ENCODE measurements around the gene DDAH2.

The DDAH2 gene

GRCh38 chr6:31729515-31729978, 448 bp upstream of the DDAH2 start (continued):
- TF ChIP-seq, protein P1, sequence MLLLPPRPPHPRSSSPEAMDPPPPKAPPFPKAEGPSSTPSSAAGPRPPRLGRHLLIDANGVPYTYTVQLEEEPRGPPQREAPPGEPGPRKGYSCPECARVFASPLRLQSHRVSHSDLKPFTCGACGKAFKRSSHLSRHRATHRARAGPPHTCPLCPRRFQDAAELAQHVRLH (tag by site-specific recombination; IDR thresholded peaks at IDR 0.05): peak; percentile 73; the same call in 1 of the 2 replicates

- TF ChIP-seq, protein P2, sequence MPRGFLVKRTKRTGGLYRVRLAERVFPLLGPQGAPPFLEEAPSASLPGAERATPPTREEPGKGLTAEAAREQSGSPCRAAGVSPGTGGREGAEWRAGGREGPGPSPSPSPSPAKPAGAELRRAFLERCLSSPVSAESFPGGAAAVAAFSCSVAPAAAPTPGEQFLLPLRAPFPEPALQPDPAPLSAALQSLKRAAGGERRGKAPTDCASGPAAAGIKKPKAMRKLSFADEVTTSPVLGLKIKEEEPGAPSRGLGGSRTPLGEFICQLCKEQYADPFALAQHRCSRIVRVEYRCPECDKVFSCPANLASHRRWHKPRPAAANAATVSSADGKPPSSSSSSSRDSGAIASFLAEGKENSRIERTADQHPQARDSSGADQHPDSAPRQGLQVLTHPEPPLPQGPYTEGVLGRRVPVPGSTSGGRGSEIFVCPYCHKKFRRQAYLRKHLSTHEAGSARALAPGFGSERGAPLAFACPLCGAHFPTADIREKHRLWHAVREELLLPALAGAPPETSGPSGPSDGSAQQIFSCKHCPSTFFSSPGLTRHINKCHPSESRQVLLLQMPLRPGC (tag by site-specific recombination; IDR thresholded peaks at IDR 0.05): no peak
- TF ChIP-seq ZNF155 (tag by site-specific recombination; IDR thresholded peaks at IDR 0.05): no peak
- no peak for TF ChIP-seq ZNF530 (tag by site-specific recombination; IDR thresholded peaks at IDR 0.05; ENCODE audit: low read depth)
- no peak for TF ChIP-seq ZFHX2 (tag by site-specific recombination; conservative IDR thresholded peaks at IDR 0.05)
- POLR2A ChIA-PET: interaction anchor here (1.4 to 4.7 kb wide), 3 partner anchors 11 to 99 kb away, joined by 6 to 54 read pairs (median 52); partner anchors contain the start of genes ABHD16A, HSPA1B and MSH5
- H3K36me3 ChIP-seq (ENCODE audit: control insufficient read depth in 2 of 2, insufficient read depth in 1 of 2, low read length in 2 of 2): peaks cover 6 to 48% of the 10 kb centered on the region in 2 experiments; a peak in 2 of 3 replicates
- CTCF ChIA-PET: interaction anchor here (0.6 to 3.6 kb wide), 10 partner anchors 8 to 322 kb away, joined by 3 to 28 read pairs (median 5); partner anchors contain the start of genes ABHD16A and CLIC1
- no peaks in the 10 kb centered on the region for H3K9me3 ChIP-seq (ENCODE audit: control insufficient read depth, insufficient read depth, low read depth, low read length)
- H3K4me3 ChIP-seq (ENCODE audit: low read depth, low read length): no peak overlapping the region
- H3K27ac ChIP-seq (ENCODE audit: extremely low read depth, low read depth, low read length): no peak overlapping the region
- H3K4me1 ChIP-seq (ENCODE audit: control insufficient read depth, insufficient read depth, low read length): no peaks in the 10 kb centered on the region
Observed at GRCh38 chr6:31727717-31728671, 1.1 kb downstream of the DDAH2 start.

GRCh38 chr6:31727034-31727716, 1.9 kb downstream of the DDAH2 start:
- TF ChIP-seq ZNF2 (tag by site-specific recombination; IDR thresholded peaks at IDR 0.05): no peak
- no peak for TF ChIP-seq RBAK (tag by site-specific recombination; IDR thresholded peaks at IDR 0.05)
- no peak for TF ChIP-seq ZNF19 (tag by site-specific recombination; IDR thresholded peaks at IDR 0.05; ENCODE audit: low read depth)
- TF ChIP-seq, protein P3, sequence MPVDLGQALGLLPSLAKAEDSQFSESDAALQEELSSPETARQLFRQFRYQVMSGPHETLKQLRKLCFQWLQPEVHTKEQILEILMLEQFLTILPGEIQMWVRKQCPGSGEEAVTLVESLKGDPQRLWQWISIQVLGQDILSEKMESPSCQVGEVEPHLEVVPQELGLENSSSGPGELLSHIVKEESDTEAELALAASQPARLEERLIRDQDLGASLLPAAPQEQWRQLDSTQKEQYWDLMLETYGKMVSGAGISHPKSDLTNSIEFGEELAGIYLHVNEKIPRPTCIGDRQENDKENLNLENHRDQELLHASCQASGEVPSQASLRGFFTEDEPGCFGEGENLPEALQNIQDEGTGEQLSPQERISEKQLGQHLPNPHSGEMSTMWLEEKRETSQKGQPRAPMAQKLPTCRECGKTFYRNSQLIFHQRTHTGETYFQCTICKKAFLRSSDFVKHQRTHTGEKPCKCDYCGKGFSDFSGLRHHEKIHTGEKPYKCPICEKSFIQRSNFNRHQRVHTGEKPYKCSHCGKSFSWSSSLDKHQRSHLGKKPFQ (tag by site-specific recombination; IDR thresholded peaks at IDR 0.05): no peak
- TF ChIP-seq ZFHX2 (tag by site-specific recombination; conservative IDR thresholded peaks at IDR 0.05): no peak
- POLR2A ChIA-PET: interaction anchor here (1.0 to 4.7 kb wide), 4 partner anchors 12 to 100 kb away, joined by 4 to 54 read pairs (median 29); partner anchors contain the start of genes ABHD16A, HSPA1B and MSH5
- H3K9me3 ChIP-seq (ENCODE audit: control insufficient read depth, insufficient read depth, low read depth, low read length): no peaks in the 10 kb centered on the region
- H3K27ac ChIP-seq (ENCODE audit: extremely low read depth, low read depth, low read length): no peak overlapping the region
- H3K4me1 ChIP-seq (ENCODE audit: control insufficient read depth, insufficient read depth, low read length): no peaks in the 10 kb centered on the region
- H3K4me3 ChIP-seq (ENCODE audit: low read depth, low read length): no peak overlapping the region
- CTCF ChIA-PET: interaction anchor here (0.6 to 3.6 kb wide), 8 partner anchors 9 to 323 kb away, joined by 3 to 28 read pairs (median 3); partner anchors contain the start of genes ABHD16A, CLIC1 and NEU1
- H3K36me3 ChIP-seq (ENCODE audit: control insufficient read depth in 2 of 2, insufficient read depth in 1 of 2, low read length in 2 of 2): peaks cover 6 to 40% of the 10 kb centered on the region in 2 experiments; a peak in 2 of 3 replicates

- POLR2A ChIA-PET: interaction anchor here (0.5 to 3.2 kb wide), 6 partner anchors 10 to 137 kb away, joined by 3 to 13 read pairs (median 4); partner anchors contain the start of genes ABHD16A and HSPA1B
- Histone ChIP-seq H3K9me3 (ENCODE audit: control insufficient read depth, insufficient read depth, low read depth, low read length) (no peaks in the 10 kb centered on the region), H3K27ac (ENCODE audit: extremely low read depth, low read depth, low read length) (no peak overlapping the region), H3K4me3 (ENCODE audit: low read depth, low read length) (no peak overlapping the region), H3K4me1 (ENCODE audit: control insufficient read depth, insufficient read depth, low read length) (no peaks in the 10 kb centered on the region), H3K36me3 (ENCODE audit: control insufficient read depth in 2 of 2, insufficient read depth in 1 of 2, low read length in 2 of 2) (peaks cover 0 to 27% of the 10 kb centered on the region in 2 experiments; a peak in 1 of 3 replicates)
- CTCF ChIA-PET: no interaction called here
- TF ChIP-seq, protein P4, sequence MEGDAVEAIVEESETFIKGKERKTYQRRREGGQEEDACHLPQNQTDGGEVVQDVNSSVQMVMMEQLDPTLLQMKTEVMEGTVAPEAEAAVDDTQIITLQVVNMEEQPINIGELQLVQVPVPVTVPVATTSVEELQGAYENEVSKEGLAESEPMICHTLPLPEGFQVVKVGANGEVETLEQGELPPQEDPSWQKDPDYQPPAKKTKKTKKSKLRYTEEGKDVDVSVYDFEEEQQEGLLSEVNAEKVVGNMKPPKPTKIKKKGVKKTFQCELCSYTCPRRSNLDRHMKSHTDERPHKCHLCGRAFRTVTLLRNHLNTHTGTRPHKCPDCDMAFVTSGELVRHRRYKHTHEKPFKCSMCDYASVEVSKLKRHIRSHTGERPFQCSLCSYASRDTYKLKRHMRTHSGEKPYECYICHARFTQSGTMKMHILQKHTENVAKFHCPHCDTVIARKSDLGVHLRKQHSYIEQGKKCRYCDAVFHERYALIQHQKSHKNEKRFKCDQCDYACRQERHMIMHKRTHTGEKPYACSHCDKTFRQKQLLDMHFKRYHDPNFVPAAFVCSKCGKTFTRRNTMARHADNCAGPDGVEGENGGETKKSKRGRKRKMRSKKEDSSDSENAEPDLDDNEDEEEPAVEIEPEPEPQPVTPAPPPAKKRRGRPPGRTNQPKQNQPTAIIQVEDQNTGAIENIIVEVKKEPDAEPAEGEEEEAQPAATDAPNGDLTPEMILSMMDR (tag by site-specific recombination; IDR thresholded peaks at IDR 0.05): no peak
- no peak for TF ChIP-seq ZNF776 (tag by site-specific recombination; IDR thresholded peaks at IDR 0.05; ENCODE audit: borderline replicate concordance)
- TF ChIP-seq EGR2 (tag by site-specific recombination; IDR thresholded peaks at IDR 0.05; ENCODE audit: low read depth): peak; percentile 85
- TF ChIP-seq ZFHX2 (tag by site-specific recombination; conservative IDR thresholded peaks at IDR 0.05): peak; percentile 45; the same call in 1 of the 2 replicates
- no peak for TF ChIP-seq ZNF561 (tag by site-specific recombination; IDR thresholded peaks at IDR 0.05; ENCODE audit: borderline replicate concordance)
- TF ChIP-seq ZNF302 (tag by site-specific recombination; IDR thresholded peaks at IDR 0.05; ENCODE audit: low read depth): no peak
- no peak for TF ChIP-seq ZNF747 (tag by site-specific recombination; IDR thresholded peaks at IDR 0.05)
- TF ChIP-seq ZNF157 (tag by site-specific recombination; IDR thresholded peaks at IDR 0.05): no peak
- TF ChIP-seq, protein P5, sequence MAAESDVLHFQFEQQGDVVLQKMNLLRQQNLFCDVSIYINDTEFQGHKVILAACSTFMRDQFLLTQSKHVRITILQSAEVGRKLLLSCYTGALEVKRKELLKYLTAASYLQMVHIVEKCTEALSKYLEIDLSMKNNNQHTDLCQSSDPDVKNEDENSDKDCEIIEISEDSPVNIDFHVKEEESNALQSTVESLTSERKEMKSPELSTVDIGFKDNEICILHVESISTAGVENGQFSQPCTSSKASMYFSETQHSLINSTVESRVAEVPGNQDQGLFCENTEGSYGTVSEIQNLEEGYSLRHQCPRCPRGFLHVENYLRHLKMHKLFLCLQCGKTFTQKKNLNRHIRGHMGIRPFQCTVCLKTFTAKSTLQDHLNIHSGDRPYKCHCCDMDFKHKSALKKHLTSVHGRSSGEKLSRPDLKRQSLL (tag by site-specific recombination; IDR thresholded peaks at IDR 0.05): no peak
Observed at GRCh38 chr6:31725502-31726350, 3.4 kb downstream of the DDAH2 start.

All from HEK293 (cell line).